A673 (cell line): ENCODE results near the gene MDH2. TPM values are rescaled to one million over a fixed set of nuclear protein-coding genes. Genes with fewer than 3 reads are reported as not detected.
"Not testable (repeated sequence)": the region's sequence is repeated elsewhere in the genome, so short reads cannot be mapped to it uniquely, and the experiment has no call there.

Experiments used
- BruUV-seq: library from RNA; stranded (reverse); fragments of 400-500 nt; replicated peaks from 2 replicates; lab custom pipeline; 2021; lab: Mats Ljungman, UMichigan
- CTCF ChIA-PET: fragments of 300-600 bp; sonication (Branson Sonifier 250); formaldehyde crosslinking; loops from one replicate; lab custom pipeline; 2022; ENCODE audit warnings: antibody characterized with exemption; lab: Charles Lee
- POLR2A ChIA-PET: fragments of 300-600 bp; sonication (Branson Sonifier 250); formaldehyde crosslinking; loops from one replicate; lab custom pipeline; 2022; ENCODE audit warnings: antibody characterized with exemption; ENCODE audit not compliant: low non-redundant PET; lab: Charles Lee
- DNase-seq: peaks from one replicate; pipeline ENCODE4 v3.0.0-alpha.2; 2015; ENCODE audit warnings: low spot score
- H3K27ac ChIP-seq: fragments of 200-600 bp; sonication (generic); 2 replicates; pipeline ENCODE4 v1.5.1; 2016; ENCODE audit warnings: mixed run types, low read depth, mild to moderate bottlenecking, mixed read lengths, antibody characterized with exemption, low read length; ENCODE audit not compliant: poor library complexity, severe bottlenecking
- H3K27me3 ChIP-seq: fragments of 200-600 bp; sonication (generic); replicated peaks from 2 replicates; pipeline ENCODE4 v1.6.1; 2017; ENCODE audit warnings: mixed run types, low read depth, mild to moderate bottlenecking, mixed read lengths, antibody characterized with exemption, low read length; ENCODE audit not compliant: insufficient read depth, poor library complexity
- H3K36me3 ChIP-seq: fragments of 200-600 bp; sonication (generic); 2 replicates; pipeline ENCODE4 v1.6.1; 2016; ENCODE audit warnings: mixed run types, mild to moderate bottlenecking, mixed read lengths, antibody characterized with exemption, low read length; ENCODE audit not compliant: insufficient read depth, poor library complexity, severe bottlenecking
- H3K4me1 ChIP-seq: fragments of 200-600 bp; sonication (generic); 2 replicates; pipeline ENCODE4 v1.6.1; 2017; ENCODE audit warnings: mixed run types, mild to moderate bottlenecking, mixed read lengths, antibody characterized with exemption, low read length; ENCODE audit not compliant: insufficient read depth, poor library complexity, severe bottlenecking
- H3K4me3 ChIP-seq: fragments of 200-600 bp; sonication (generic); 2 replicates; pipeline ENCODE4 v1.5.1; 2016; ENCODE audit warnings: low read depth, mixed run types, mild to moderate bottlenecking, mixed read lengths, low read length; ENCODE audit not compliant: poor library complexity, severe bottlenecking
- H3K9me3 ChIP-seq: fragments of 200-600 bp; sonication (generic); 2 replicates; pipeline ENCODE4 v1.6.1; 2016; ENCODE audit warnings: mixed run types, low read depth, mild to moderate bottlenecking, mixed read lengths, antibody characterized with exemption, low read length; ENCODE audit not compliant: poor library complexity, severe bottlenecking
- EZH2 ChIP-seq: fragments of 200-600 bp; sonication (generic); IDR thresholded peaks from 2 replicates; pipeline ENCODE4 v1.6.1; 2017; ENCODE audit warnings: borderline replicate concordance, low read depth, mild to moderate bottlenecking, mixed read lengths, antibody characterized with exemption, low read length; ENCODE audit not compliant: poor library complexity, severe bottlenecking
- intact Hi-C: fragments of 100-400 bp; cut with micrococcal nuclease; formaldehyde crosslinking; loops from one replicate; pipeline ENCODE4 v1.10.0; 2022; ENCODE audit not compliant: unreplicated experiment
- total RNA-seq: library from RNA; stranded (reverse); gene quantifications from 2 replicates; pipeline ENCODE4 v1.2.3, GENCODE V29; 2021
- TF ChIP-seq, protein P1 (sequence below): fragments of 300-800, 200-600 bp; sonication (generic); conservative IDR thresholded peaks from 2 replicates; pipeline ENCODE4 v1.5.1; 2017; ENCODE audit warnings: low read depth, mild to moderate bottlenecking, antibody characterized with exemption, low read length, moderate library complexity, mixed read lengths

MDH2 gene
- total RNA-seq, 1 experiment from 2014 or later = 316 TPM

- H3K36me3 ChIP-seq = peaks cover 85% of the 10 kb centered on the region
- no peak overlapping the region for H3K4me3 ChIP-seq
- POLR2A ChIA-PET = no interaction called here
- no peaks in the 10 kb centered on the region for H3K9me3 ChIP-seq
- H3K4me1 ChIP-seq = no peaks in the 10 kb centered on the region
- CTCF ChIA-PET = no interaction called here
- no peak overlapping the region for H3K27ac ChIP-seq
- intact Hi-C loops = no loop called here
- BruUV-seq = no TSS peak
- no peaks in the 10 kb centered on the region for H3K27me3 ChIP-seq
- TF ChIP-seq EZH2 = no peak
- TF ChIP-seq, protein P1, sequence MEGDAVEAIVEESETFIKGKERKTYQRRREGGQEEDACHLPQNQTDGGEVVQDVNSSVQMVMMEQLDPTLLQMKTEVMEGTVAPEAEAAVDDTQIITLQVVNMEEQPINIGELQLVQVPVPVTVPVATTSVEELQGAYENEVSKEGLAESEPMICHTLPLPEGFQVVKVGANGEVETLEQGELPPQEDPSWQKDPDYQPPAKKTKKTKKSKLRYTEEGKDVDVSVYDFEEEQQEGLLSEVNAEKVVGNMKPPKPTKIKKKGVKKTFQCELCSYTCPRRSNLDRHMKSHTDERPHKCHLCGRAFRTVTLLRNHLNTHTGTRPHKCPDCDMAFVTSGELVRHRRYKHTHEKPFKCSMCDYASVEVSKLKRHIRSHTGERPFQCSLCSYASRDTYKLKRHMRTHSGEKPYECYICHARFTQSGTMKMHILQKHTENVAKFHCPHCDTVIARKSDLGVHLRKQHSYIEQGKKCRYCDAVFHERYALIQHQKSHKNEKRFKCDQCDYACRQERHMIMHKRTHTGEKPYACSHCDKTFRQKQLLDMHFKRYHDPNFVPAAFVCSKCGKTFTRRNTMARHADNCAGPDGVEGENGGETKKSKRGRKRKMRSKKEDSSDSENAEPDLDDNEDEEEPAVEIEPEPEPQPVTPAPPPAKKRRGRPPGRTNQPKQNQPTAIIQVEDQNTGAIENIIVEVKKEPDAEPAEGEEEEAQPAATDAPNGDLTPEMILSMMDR = no peak
- DNase-seq = no peak
Observed at GRCh38 chr7:76057103-76057812, 9.4 kb downstream of the MDH2 start.

DNA sequence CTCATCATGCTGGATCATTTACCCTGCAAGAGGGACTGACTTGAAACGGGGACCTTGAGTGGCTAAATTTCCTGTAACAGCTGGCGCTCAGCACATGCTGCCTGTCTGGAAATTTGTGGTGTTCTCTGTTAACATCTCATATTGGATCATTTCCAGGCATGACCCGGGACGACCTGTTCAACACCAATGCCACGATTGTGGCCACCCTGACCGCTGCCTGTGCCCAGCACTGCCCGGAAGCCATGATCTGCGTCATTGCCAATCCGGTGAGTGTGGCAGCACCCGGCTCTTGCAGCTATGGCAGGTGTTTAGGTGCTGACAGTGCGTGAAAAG, 9.9 kb downstream of the MDH2 start:
- H3K4me3 ChIP-seq = no peak overlapping the region
- ChIA-PET CTCF (no interaction called here), POLR2A (no interaction called here)
- no peaks in the 10 kb centered on the region for H3K27me3 ChIP-seq
- intact Hi-C loops = no loop called here
- no peak for DNase-seq
- no peaks in the 10 kb centered on the region for H3K4me1 ChIP-seq
- BruUV-seq = no TSS peak
- peaks cover 90% of the 10 kb centered on the region for H3K36me3 ChIP-seq
- TF ChIP-seq EZH2 = no peak
- TF ChIP-seq, protein P1 = no peak
- H3K27ac ChIP-seq = no peak overlapping the region
- no peaks in the 10 kb centered on the region for H3K9me3 ChIP-seq

- POLR2A ChIA-PET = not testable (repeated sequence)
Observed at GRCh38 chr7:76058745-76059144, 10.8 kb downstream of the MDH2 start.

DNA sequence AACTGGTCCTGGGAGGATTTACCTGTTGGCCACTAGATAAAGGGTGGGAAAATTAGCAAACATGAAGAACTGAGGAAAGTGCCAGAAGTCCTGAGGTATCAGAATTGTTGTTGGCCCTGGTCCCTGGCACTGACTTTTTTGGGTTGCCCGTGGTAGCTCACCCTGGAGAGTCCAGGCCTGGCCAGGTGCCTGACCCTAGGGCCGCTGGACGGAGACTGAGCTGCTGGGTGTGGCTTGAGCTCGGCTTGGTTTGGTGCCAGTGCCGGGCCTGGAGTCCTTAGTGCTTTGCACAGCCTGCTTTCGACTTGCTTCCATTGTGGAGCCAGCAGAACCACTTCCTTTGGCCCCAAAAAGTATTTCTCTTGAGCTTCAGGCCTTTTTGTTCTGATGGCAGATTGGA, 12.9 kb downstream of the MDH2 start:
- no peaks in the 10 kb centered on the region for H3K9me3 ChIP-seq
- TF ChIP-seq, protein P1 = no peak
- no peak for TF ChIP-seq EZH2
- H3K36me3 ChIP-seq = peaks cover 97% of the 10 kb centered on the region
- H3K27ac ChIP-seq = no peak overlapping the region
- intact Hi-C loops = no loop called here
- H3K4me1 ChIP-seq = no peaks in the 10 kb centered on the region
- BruUV-seq = no TSS peak
- POLR2A ChIA-PET = interaction anchor here (0.6 kb wide), 1 partner anchor 191 kb away, joined by 4 read pairs; no protein-coding TSS in a partner anchor
- no peak overlapping the region for H3K4me3 ChIP-seq
- CTCF ChIA-PET = no interaction called here
- DNase-seq = no peak
- H3K27me3 ChIP-seq = no peaks in the 10 kb centered on the region

More at GRCh38 chr7:76058745-76059144, 10.8 kb downstream of the MDH2 start:
- DNase-seq, H3K9me3 ChIP-seq, H3K27me3 ChIP-seq, BruUV-seq, intact Hi-C loops, H3K4me3 ChIP-seq, H3K27ac ChIP-seq, CTCF ChIA-PET, H3K4me1 ChIP-seq: not testable (repeated sequence)
- peaks cover 95% of the 10 kb centered on the region for H3K36me3 ChIP-seq
